Measurements from ENCODE around the gene OR9A4.
"Not testable (repeated sequence)": the region's sequence is repeated elsewhere in the genome, so short reads cannot be mapped to it uniquely, and the experiment has no call there.

OR9A4 gene

GRCh38 chr7:141916099-141916498 lies at the start of gene OR9A4:
TSS of gene OR9A4 (plus strand) at chr7:141916399. CDS start at chr7:141918876, 2,477 bp downstream.
- no peak for DNase-seq (ENCODE audit: low spot score)

GRCh38 chr7:141866974-141867373 lies 49.2 kb upstream of the OR9A4 start:
- no peak for DNase-seq (ENCODE audit: low spot score)

GRCh38 chr7:141872931-141873330 lies 43.3 kb upstream of the OR9A4 start:
- no peak for DNase-seq (ENCODE audit: low spot score)

GRCh38 chr7:141874787-141875186 lies 41.4 kb upstream of the OR9A4 start:
- no peak for DNase-seq (ENCODE audit: low spot score)

GRCh38 chr7:141875453-141875852 lies 40.7 kb upstream of the OR9A4 start:
- DNase-seq (ENCODE audit: low spot score), result no peak

- DNase-seq (ENCODE audit: low spot score), result no peak
Measured at GRCh38 chr7:141876371-141876770, 39.8 kb upstream of the OR9A4 start.

GRCh38 chr7:141877365-141877764 lies 38.8 kb upstream of the OR9A4 start:
- DNase-seq (ENCODE audit: low spot score), result no peak

- DNase-seq (ENCODE audit: low spot score), result no peak
Measured at GRCh38 chr7:141880960-141881359, 35.2 kb upstream of the OR9A4 start.

- no peak for DNase-seq (ENCODE audit: low spot score)
Measured at GRCh38 chr7:141884539-141885225, 31.5 kb upstream of the OR9A4 start.

- DNase-seq (ENCODE audit: low spot score), result no peak
Measured at GRCh38 chr7:141889321-141889720, 26.9 kb upstream of the OR9A4 start.

- no peak for DNase-seq (ENCODE audit: low spot score)
Measured at GRCh38 chr7:141891336-141891735, 24.9 kb upstream of the OR9A4 start.

- DNase-seq (ENCODE audit: low spot score), result not testable (repeated sequence)
Measured at GRCh38 chr7:141899366-141899765, 16.8 kb upstream of the OR9A4 start.

- DNase-seq (ENCODE audit: low spot score), result no peak
Measured at GRCh38 chr7:141906285-141906684, 9.9 kb upstream of the OR9A4 start.

GRCh38 chr7:141911391-141911790 lies 4.8 kb upstream of the OR9A4 start:
- DNase-seq (ENCODE audit: low spot score), result no peak

- no peak for DNase-seq (ENCODE audit: low spot score)
Measured at GRCh38 chr7:141915565-141915964, 634 bp upstream of the OR9A4 start.

GRCh38 chr7:141920281-141920680 lies 4.1 kb downstream of the OR9A4 start:
- no peak for DNase-seq (ENCODE audit: low spot score)

GRCh38 chr7:141928146-141928844 lies 12.1 kb downstream of the OR9A4 start:
- no peak for DNase-seq (ENCODE audit: low spot score)

GRCh38 chr7:141928845-141929195 lies 12.6 kb downstream of the OR9A4 start:
- no peak for DNase-seq (ENCODE audit: low spot score)

- DNase-seq (ENCODE audit: low spot score), result no peak
Measured at GRCh38 chr7:141930211-141930610, 14.0 kb downstream of the OR9A4 start.

- no peak for DNase-seq (ENCODE audit: low spot score)
Measured at GRCh38 chr7:141941075-141941474, 24.9 kb downstream of the OR9A4 start.

- DNase-seq (ENCODE audit: low spot score), result no peak
Measured at GRCh38 chr7:141943846-141944245, 27.6 kb downstream of the OR9A4 start.

GRCh38 chr7:141944811-141945210 lies 28.6 kb downstream of the OR9A4 start:
- no peak for DNase-seq (ENCODE audit: low spot score)

GRCh38 chr7:141945356-141945755 lies 29.2 kb downstream of the OR9A4 start:
- DNase-seq (ENCODE audit: low spot score), result no peak

GRCh38 chr7:141946796-141947195 lies 30.6 kb downstream of the OR9A4 start, which contains the start of gene CLEC5A:
TSS of gene CLEC5A (minus strand) at chr7:141946974. CDS start at chr7:141946292, 682 bp downstream.
- no peak for DNase-seq (ENCODE audit: low spot score)

Measured in HuH-7.5 (cell line).